Smooth muscle cell of the brain vasculature (primary cell): ENCODE data around the gene PDZD7.

Experiments used
- DNase-seq: peaks from one replicate; pipeline ENCODE4 v3.0.0-alpha.2; 2012; ENCODE audit warnings: low read depth, low spot score

The PDZD7 gene

DNA sequence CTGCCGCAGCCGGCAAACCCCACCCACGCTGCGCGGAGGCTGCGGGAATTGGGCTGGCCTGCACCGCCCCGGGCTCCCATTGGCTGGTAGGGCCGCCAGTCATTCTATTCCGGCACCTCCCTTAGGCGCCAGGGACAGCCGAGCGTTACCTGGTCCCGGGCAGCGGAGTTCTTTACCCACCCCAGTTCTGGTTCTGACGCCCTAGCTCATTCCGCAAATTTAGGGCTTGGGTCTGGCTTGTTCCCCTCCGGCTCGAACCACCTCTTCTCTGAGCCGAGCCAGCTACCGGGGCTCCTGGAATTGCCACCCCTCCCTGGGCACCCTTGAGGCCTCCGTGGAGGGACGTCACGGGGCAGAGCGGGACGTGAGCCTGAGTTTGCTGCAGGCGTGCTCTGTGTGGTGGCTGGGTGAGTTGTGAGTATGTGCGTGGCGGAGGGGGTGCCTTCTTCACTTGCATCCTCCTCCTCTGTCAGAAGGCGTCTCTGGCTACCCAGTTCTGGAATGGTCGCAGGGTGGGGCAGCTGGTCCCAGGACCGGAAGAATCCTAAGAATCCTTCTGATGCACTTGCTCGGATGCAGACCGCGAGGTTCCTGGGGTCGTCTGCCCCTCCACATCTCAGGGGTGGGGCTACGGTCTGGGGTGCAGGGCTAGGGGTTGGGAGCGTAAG lies at the start of gene PDZD7, which contains the start of gene SFXN3:
TSS of gene PDZD7 (minus strand) at position 2 of the 668 bp plus-strand sequence. CDS start 910 bp downstream, outside the sequence.
TSS of gene SFXN3 (plus strand) at position 107 of the 668 bp plus-strand sequence. CDS start 3,461 bp downstream, outside the sequence.
- DNase-seq = no peak

- DNase-seq = no peak
Observed at GRCh38 chr10:101079874-101080273, 48.9 kb upstream of the PDZD7 start.

GRCh38 chr10:101076630-101077029 lies 45.7 kb upstream of the PDZD7 start:
- DNase-seq = no peak

DNA sequence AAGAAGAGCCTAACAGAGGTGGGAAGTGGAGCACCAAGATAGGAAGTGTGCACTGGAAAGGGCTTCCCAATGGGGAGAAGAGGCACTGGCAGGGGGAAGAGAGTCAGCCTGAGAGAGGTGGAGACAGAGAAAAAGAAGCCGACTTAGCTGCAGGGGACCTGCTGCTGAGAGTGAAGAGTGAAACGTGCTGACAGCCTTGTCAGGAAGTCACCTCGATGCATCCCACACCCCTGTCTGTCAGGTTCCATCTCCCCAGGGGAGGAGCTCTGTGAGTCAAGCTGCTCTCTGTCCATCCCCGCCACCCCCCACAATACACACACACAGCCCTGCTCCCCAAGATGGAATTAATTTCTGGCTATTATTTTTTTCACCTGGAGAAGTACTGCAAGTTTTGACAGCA lies 44.8 kb upstream of the PDZD7 start:
- DNase-seq = no peak

GRCh38 chr10:101073631-101074030 lies 42.7 kb upstream of the PDZD7 start:
- DNase-seq = no peak

DNA sequence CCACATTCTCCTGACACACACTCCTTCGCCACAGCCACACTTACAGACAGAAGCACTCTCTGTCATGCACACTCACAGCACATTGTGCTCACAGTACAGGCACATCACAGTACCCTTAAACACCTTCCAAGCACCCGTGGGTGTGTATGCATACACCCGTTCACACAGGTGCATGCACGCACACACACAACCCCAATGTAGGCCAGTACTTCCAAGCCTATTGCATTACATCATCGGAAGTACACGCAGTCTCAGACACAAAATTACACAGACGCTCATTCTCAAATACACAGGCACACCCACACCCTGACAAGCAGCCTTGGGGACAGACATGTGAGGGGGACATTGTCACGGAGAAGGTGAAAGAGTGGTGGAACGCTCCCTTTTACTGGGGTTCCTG lies 42.0 kb upstream of the PDZD7 start:
- DNase-seq = no peak

- no peak for DNase-seq
Observed at GRCh38 chr10:101071885-101072433, 41.0 kb upstream of the PDZD7 start.

DNA sequence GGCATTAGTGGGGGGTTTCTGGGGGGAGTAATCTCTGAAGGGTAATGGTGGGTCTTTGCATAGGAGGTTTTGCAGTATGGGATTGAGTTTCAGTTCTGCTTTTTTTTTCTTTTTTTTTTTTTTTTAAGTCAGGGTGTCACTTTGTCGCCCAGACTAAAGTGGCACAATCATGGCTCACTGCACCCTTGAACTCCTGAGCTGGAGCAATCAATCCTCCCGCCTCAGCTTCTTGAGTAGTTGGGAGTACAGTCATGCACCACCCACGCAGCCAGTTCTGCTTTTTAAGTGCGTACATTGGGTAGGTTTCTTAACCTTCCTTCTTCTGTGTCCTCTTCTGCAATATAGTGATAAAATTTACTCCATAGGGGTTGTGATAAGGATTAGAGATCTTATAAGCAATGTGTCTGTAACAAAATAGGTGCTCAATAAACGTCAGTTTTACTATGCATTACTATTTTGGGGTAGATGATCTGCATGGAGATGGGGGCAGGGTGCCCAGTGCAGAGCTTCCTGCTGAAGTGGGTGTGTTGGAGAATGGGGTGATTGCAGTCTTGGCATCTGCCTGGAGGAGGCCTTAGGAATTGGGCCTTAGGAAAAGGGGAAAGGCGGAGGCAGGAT lies 40.4 kb upstream of the PDZD7 start:
- DNase-seq = no peak

DNA sequence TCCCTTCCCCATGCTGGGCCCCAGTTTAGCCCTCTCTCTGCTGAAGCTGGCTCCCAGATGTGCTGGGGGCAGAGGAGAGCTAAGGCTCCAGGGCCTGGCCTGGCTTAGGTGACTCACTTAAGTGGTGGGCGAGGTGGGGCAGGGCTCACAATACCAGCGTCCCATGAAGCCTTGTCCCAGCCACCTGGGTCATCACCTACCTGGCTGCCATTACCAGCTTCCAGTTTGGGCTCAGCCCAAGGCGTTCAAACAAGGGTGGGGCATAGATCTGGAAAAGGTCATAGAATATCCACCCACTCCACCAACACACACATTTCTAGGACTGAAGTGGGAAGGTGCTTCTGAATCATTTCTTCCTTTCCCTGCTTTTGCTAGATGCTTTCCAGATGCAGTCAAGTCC lies 39.2 kb upstream of the PDZD7 start:
- no peak for DNase-seq

DNA sequence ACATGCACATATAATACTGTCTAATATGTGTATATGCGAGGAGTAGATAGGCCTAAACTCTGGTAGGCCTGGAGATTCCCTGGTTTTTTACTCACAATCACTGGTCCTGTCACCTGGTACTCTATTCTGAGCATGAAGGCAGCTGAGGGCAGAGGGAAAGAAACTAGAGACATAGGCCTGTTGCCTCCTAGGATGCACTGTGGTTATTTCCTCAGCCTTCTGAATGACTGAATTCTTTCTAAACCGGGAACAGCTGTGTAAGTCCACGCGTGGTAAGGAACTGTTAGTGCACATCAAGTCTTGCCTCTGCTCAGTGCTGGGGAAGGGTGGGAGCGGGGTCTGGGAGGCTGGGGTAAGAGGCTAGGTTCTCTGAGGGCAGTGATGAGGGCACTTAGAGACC lies 38.5 kb upstream of the PDZD7 start:
- DNase-seq = no peak

GRCh38 chr10:101067356-101068083 lies 36.6 kb upstream of the PDZD7 start:
- peak; percentile 57 for DNase-seq

DNA sequence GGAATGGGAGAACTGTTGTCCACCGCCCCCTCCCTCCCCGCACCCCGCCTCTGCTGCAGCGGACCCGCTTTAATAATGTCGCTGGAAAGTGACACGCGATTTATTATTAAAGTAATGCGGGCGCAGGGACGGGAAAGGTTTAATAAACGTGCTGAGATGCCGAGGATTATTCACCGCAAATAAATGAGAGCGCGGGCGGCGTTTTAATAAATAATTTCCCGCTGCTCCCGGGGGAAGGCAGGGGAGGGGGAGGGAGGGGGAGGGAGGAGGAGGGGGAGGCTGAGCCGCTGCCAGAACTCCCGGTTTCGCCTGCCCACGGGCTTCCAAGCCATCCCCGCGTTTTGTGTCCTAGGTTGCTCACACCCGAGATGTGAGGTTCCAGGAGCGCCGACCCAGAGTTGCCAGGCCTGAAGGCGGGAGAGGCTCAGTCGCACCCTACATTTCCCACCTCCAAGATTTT lies 36.0 kb upstream of the PDZD7 start:
- no peak for DNase-seq

GRCh38 chr10:101066146-101066895 lies 35.4 kb upstream of the PDZD7 start:
- no peak for DNase-seq

GRCh38 chr10:101065481-101066145 lies 34.7 kb upstream of the PDZD7 start:
- no peak for DNase-seq

DNA sequence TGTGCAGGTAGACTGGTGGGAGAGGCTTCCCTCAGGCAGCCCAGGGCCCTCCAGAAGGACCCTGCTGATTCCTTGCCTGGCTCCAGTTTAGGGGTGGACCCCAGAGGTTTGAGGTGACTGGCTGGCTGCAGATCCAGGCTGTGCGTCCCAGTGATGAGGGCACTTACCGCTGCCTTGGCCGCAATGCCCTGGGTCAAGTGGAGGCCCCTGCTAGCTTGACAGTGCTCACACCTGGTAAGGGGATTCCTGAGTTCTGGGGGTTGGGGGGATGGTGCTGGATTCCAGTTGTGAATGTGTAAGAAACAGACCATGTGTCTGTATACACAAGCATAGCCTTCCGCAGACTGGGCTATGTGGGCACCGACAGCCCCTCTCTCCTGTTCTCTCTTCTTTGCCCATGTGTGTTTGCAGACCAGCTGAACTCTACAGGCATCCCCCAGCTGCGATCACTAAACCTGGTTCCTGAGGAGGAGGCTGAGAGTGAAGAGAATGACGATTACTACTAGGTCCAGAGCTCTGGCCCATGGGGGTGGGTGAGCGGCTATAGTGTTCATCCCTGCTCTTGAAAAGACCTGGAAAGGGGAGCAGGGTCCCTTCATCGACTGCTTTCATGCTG lies 33.6 kb upstream of the PDZD7 start:
- no peak for DNase-seq

DNA sequence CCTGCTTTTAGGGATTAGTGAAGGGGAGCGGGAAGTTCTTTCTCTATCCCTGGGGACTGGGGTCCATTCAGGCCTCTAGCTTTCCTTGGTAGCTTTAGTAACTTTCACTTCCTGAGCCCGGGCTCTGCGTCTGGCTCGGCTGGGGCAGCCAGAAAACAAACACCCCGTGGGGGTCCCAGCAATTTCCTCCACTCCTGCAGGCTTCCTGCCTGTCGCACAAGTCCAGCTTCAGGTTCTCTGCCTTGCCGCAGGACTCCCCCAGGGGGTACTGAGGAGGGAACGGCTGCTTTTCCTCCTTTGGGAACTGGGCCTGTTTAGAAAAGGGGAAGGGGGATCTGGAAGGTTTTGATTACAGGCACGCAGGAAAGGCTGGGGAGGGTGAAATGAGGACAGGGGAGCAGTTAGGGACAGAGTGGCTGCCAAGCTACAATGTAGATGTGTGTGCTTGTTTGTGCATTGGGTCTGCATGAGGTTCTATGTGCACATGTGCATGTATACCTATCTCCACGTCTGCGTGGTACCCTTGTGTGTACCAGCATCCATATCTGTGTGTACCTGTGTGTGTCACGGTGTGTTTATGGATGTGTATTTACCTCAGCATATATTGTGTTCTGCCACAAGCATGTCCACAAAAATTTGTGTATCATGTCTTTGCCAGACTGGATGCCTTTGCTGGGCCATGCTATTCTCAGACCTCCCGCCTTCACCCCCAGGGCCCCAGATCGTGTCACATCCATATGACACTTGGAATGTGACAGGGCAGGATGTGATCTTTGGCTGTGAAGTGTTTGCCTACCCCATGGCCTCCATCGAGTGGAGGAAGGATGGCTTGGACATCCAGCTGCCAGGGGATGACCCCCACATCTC lies 32.9 kb upstream of the PDZD7 start:
- DNase-seq = no peak

DNA sequence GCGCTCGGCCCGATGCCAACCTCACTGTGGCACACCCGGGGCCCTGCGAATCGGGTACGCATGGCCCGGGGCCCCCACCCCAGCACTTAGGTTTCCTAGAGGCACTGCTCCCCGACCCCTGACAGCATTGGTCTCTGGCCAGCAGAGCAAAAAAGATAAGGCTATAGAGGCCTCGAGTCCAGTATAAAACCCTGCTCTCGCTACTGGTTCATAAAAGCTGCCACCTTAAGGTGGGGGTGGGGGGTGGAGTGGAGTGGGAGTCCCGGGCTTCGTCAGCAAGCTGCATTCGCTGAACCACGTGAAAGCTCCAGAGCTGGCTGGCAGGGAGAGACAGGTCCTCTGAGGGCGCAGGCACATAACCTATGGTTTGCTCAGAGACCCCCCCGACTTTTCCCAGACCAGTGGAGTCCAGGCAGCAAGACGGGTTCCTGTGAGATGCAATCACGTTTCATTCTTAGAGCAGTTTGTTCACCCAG lies 32.2 kb upstream of the PDZD7 start:
- DNase-seq = no peak

DNA sequence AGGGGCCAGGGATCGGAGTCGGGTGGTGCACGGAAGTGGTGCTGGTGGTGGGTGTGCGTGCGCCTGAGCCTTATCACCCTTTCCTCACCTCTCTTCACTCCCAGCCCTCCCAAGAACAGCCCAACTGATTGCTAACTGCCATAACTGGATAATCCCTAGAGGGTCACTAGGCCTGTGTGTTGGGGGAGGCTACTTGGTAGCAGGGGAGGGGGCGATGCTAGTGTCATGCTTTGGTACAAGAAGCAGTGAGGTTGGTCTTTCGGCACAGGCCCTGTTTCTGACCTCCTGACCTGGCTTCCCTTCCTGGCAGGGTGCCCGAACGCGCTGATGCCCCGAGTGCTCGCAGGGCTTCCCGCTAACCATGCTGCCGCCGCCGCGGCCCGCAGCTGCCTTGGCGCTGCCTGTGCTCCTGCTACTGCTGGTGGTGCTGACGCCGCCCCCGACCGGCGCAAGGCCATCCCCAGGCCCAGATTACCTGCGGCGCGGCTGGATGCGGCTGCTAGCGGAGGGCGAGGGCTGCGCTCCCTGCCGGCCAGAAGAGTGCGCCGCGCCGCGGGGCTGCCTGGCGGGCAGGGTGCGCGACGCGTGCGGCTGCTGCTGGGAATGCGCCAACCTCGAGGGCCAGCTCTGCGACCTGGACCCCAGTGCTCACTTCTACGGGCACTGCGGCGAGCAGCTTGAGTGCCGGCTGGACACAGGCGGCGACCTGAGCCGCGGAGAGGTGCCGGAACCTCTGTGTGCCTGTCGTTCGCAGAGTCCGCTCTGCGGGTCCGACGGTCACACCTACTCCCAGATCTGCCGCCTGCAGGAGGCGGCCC lies 31.5 kb upstream of the PDZD7 start:
- no peak for DNase-seq
